Measurements from ENCODE around the gene AGPAT4. TPM values are rescaled to one million over a fixed set of nuclear protein-coding genes. Genes with fewer than 3 reads are reported as not detected.

AGPAT4 gene
- total and polyA plus RNA-seq, 2 donors (not counting 3 experiments of a cell fraction or from before 2014, with no cell fraction given): 10.2 to 15.2 TPM

- intact Hi-C loops (cut with micrococcal nuclease): no loop called here
- no peak for TF ChIP-seq MAX (IDR thresholded peaks at IDR 0.05; ENCODE audit: insufficient read depth, insufficient read length)
- no peak for TF ChIP-seq GATA2 (IDR thresholded peaks at IDR 0.05; ENCODE audit: insufficient read depth, insufficient read length, low read depth, low read length)
- no peak for TF ChIP-seq JUN (IDR thresholded peaks at IDR 0.05; ENCODE audit: borderline replicate concordance, insufficient read depth, insufficient read length, low read depth)
- TF ChIP-seq POLR2AphosphoS5 (IDR thresholded peaks at IDR 0.05; ENCODE audit: insufficient read depth, low read depth, low read length): no peak
- no peak for DNase-seq (ENCODE audit: low read depth, low spot score)
- Histone ChIP-seq H3K27ac (ENCODE audit: insufficient read depth, low read depth, low read length) (no peak overlapping the region), H3K9me3 (replicated peaks; ENCODE audit: control insufficient read depth, insufficient read depth, low read length) (no peaks in the 10 kb centered on the region), H2AFZ (ENCODE audit: low read depth, low read length) (no peak overlapping the region), H4K20me1 (replicated peaks; ENCODE audit: control insufficient read depth, extremely low read depth, insufficient read depth, low read length) (no peaks in the 10 kb centered on the region), H3K4me2 (ENCODE audit: insufficient read depth, low read length) (no peak overlapping the region), H3K79me2 (ENCODE audit: control insufficient read depth, insufficient read depth, low read length) (no peaks in the 10 kb centered on the region), H3K9me1 (replicated peaks; ENCODE audit: control insufficient read depth, extremely low read depth, insufficient read depth, low read length) (no peaks in the 10 kb centered on the region), H3K9ac (replicated peaks; ENCODE audit: extremely low read depth, insufficient read depth, low read length) (no peak overlapping the region), H3K36me3 (ENCODE audit: control insufficient read depth in 2 of 2, extremely low read depth in 1 of 2, insufficient read depth in 2 of 2, low read length in 2 of 2) (no peaks in the 10 kb centered on the region), H3K27me3 (ENCODE audit: control insufficient read depth in 2 of 2, insufficient read depth in 2 of 2, low read length in 2 of 2) (no peaks in the 10 kb centered on the region), H3K4me1 (ENCODE audit: control insufficient read depth, extremely low read depth, insufficient read depth, low read length) (peaks cover 4% of the 10 kb centered on the region), H3K4me3 (replicated peaks in 1 of 3; ENCODE audit: insufficient read depth in 1 of 3, low read depth in 1 of 3, low read length in 3 of 3) (no peak overlapping the region)
- POLR2A ChIA-PET: no interaction called here
- no peak for FAIRE-seq
- no TSS peak for BruUV-seq (replicated peaks)
- dilution Hi-C loops (cut with MboI; ENCODE audit: extremely low pct_ligation_motif_present, low sequenced_read_pairs): no loop called here
- CTCF ChIA-PET: no interaction called here
Observed at GRCh38 chr6:161238081-161238480, 35.8 kb downstream of the AGPAT4 start.

- Histone ChIP-seq H3K9me3 (replicated peaks; ENCODE audit: control insufficient read depth, insufficient read depth, low read length) (no peaks in the 10 kb centered on the region), H3K4me3 (replicated peaks in 1 of 3; ENCODE audit: insufficient read depth in 1 of 3, low read depth in 1 of 3, low read length in 3 of 3) (no peak overlapping the region), H3K9me1 (replicated peaks; ENCODE audit: control insufficient read depth, extremely low read depth, insufficient read depth, low read length) (no peaks in the 10 kb centered on the region), H3K9ac (replicated peaks; ENCODE audit: extremely low read depth, insufficient read depth, low read length) (no peak overlapping the region), H3K79me2 (ENCODE audit: control insufficient read depth, insufficient read depth, low read length) (no peaks in the 10 kb centered on the region), H3K27me3 (ENCODE audit: control insufficient read depth in 2 of 2, insufficient read depth in 2 of 2, low read length in 2 of 2) (no peaks in the 10 kb centered on the region), H3K4me1 (ENCODE audit: control insufficient read depth, extremely low read depth, insufficient read depth, low read length) (peaks cover 4% of the 10 kb centered on the region), H3K36me3 (ENCODE audit: control insufficient read depth in 2 of 2, extremely low read depth in 1 of 2, insufficient read depth in 2 of 2, low read length in 2 of 2) (no peaks in the 10 kb centered on the region), H3K27ac (ENCODE audit: insufficient read depth, low read depth, low read length) (no peak overlapping the region), H2AFZ (ENCODE audit: low read depth, low read length) (no peak overlapping the region), H3K4me2 (ENCODE audit: insufficient read depth, low read length) (no peak overlapping the region), H4K20me1 (replicated peaks; ENCODE audit: control insufficient read depth, extremely low read depth, insufficient read depth, low read length) (no peaks in the 10 kb centered on the region)
- dilution Hi-C loops (cut with MboI; ENCODE audit: extremely low pct_ligation_motif_present, low sequenced_read_pairs): no loop called here
- CTCF ChIA-PET: no interaction called here
- DNase-seq (ENCODE audit: low read depth, low spot score) (no peak), FAIRE-seq (no peak)
- BruUV-seq (replicated peaks): no TSS peak
- POLR2A ChIA-PET: no interaction called here
- no peak for TF ChIP-seq POLR2AphosphoS5 (IDR thresholded peaks at IDR 0.05; ENCODE audit: insufficient read depth, low read depth, low read length)
- no peak for TF ChIP-seq MYC (IDR thresholded peaks at IDR 0.05; ENCODE audit: low read depth, low read length)
- TF ChIP-seq POLR2A (IDR thresholded peaks at IDR 0.05; ENCODE audit: low read depth, low read length): no peak
- no peak for TF ChIP-seq JUN (IDR thresholded peaks at IDR 0.05; ENCODE audit: borderline replicate concordance, insufficient read depth, insufficient read length, low read depth)
- TF ChIP-seq FOS (IDR thresholded peaks at IDR 0.05; ENCODE audit: borderline replicate concordance, insufficient read depth, low read length): no peak
- no peak for TF ChIP-seq GATA2 (IDR thresholded peaks at IDR 0.05; ENCODE audit: insufficient read depth, insufficient read length, low read depth, low read length)
- intact Hi-C loops (cut with micrococcal nuclease): no loop called here
Observed at GRCh38 chr6:161237176-161237575, 36.7 kb downstream of the AGPAT4 start.
